SU-DHL-6 (cell line): ENCODE data around the gene UTP20.

Experiments used
- H2AFZ ChIP-seq: fragments of 200-600 bp; sonication (generic); 2 replicates; pipeline ENCODE4 v1.6.1; 2014; ENCODE audit warnings: low read depth, mild to moderate bottlenecking, moderate library complexity, mixed read lengths, antibody characterized with exemption, low read length; ENCODE audit not compliant: severe bottlenecking
- H3F3A ChIP-seq: fragments of 200-600 bp; shearing (Covaris generic); 2 replicates; pipeline ENCODE4 v1.6.0; 2016; ENCODE audit warnings: antibody characterized with exemption, mild to moderate bottlenecking; ENCODE audit not compliant: insufficient read depth
- H3K27ac ChIP-seq: fragments of 200-600 bp; sonication (generic); 2 replicates; pipeline ENCODE4 v1.5.1; 2016; ENCODE audit warnings: low read depth, mild to moderate bottlenecking, low read length, moderate library complexity, mixed read lengths
- H3K27me3 ChIP-seq: fragments of 200-600 bp; sonication (generic), shearing (Covaris generic); 2 replicates; pipeline ENCODE4 v1.6.0; 2014; ENCODE audit warnings: mild to moderate bottlenecking, low read length
- H3K36me3 ChIP-seq: fragments of 200-600 bp; sonication (generic); 2 replicates; pipeline ENCODE4 v1.6.1; 2014; ENCODE audit warnings: mild to moderate bottlenecking, low read length, mixed read lengths
- H3K4me2 ChIP-seq: fragments of 300-600, 200-600 bp; shearing (Covaris generic), sonication (generic); 2 replicates; pipeline ENCODE4 v1.6.0; 2014; ENCODE audit warnings: low read length, low read depth, mild to moderate bottlenecking; ENCODE audit not compliant: poor library complexity, severe bottlenecking
- H3K4me3 ChIP-seq: fragments of 200-600 bp; sonication (generic); 2 replicates; pipeline ENCODE4 v1.5.1; 2014; ENCODE audit warnings: antibody characterized with exemption, low read length, mild to moderate bottlenecking, mixed read lengths; ENCODE audit not compliant: insufficient read depth, poor library complexity, severe bottlenecking
- H3K79me2 ChIP-seq: fragments of 200-600 bp; sonication (generic); 2 replicates; pipeline ENCODE4 v1.6.1; 2014; ENCODE audit warnings: mild to moderate bottlenecking, low read length, moderate library complexity; ENCODE audit not compliant: insufficient read depth
- H3K9ac ChIP-seq: fragments of 200-600 bp; sonication (generic); 2 replicates; pipeline ENCODE4 v1.7.0; 2014; ENCODE audit warnings: mild to moderate bottlenecking, low read length
- H3K9me2 ChIP-seq: fragments of 200-600 bp; sonication (generic); replicated peaks from 2 replicates; pipeline ENCODE4 v1.6.1; 2014; ENCODE audit warnings: low read length; ENCODE audit not compliant: insufficient read depth
- H3K9me3 ChIP-seq: fragments of 200-600 bp; sonication (generic); 2 replicates; pipeline ENCODE4 v1.6.1; 2014; ENCODE audit warnings: low read length, mixed read lengths; ENCODE audit not compliant: insufficient read depth
- H4K20me1 ChIP-seq: fragments of 200-600 bp; sonication (generic); 2 replicates; pipeline ENCODE4 v1.6.1; 2014; ENCODE audit warnings: low read depth, mild to moderate bottlenecking, antibody characterized with exemption, low read length, moderate library complexity, mixed read lengths
- CTCF ChIP-seq: fragments of 200-600 bp; sonication (generic); IDR thresholded peaks from one replicate; pipeline ENCODE4 v1.5.1; 2017; ENCODE audit warnings: antibody characterized with exemption, mild to moderate bottlenecking, low read length, moderate library complexity; ENCODE audit not compliant: insufficient read depth, poor library complexity, severe bottlenecking
- EZH2phosphoT487 ChIP-seq: fragments of 200-600 bp; sonication (generic), shearing (Covaris generic); conservative IDR thresholded peaks from 2 replicates; pipeline ENCODE4 v1.6.1; 2018; ENCODE audit warnings: mild to moderate bottlenecking, antibody characterized with exemption, low read length, moderate library complexity, mixed read lengths

UTP20 gene

GRCh38 chr12:101424620-101425019, 144.7 kb downstream of the UTP20 start:
- Histone ChIP-seq H2AFZ (no peak overlapping the region), H3K27ac (no peak overlapping the region), H3K79me2 (no peaks in the 10 kb centered on the region), H3K4me2 (no peak overlapping the region), H3F3A (no peaks in the 10 kb centered on the region), H3K9ac (no peak overlapping the region), H3K9me2 (no peaks in the 10 kb centered on the region), H3K27me3 (no peaks in the 10 kb centered on the region), H3K9me3 (no peaks in the 10 kb centered on the region), H3K36me3 (no peaks in the 10 kb centered on the region), H4K20me1 (no peaks in the 10 kb centered on the region), H3K4me3 (no peak overlapping the region)
- no peak for TF ChIP-seq CTCF
- TF ChIP-seq EZH2phosphoT487, result no peak

- TF ChIP-seq CTCF (no peak), EZH2phosphoT487 (no peak)
- Histone ChIP-seq H3K79me2 (no peaks in the 10 kb centered on the region), H3K4me3 (no peak overlapping the region), H4K20me1 (no peaks in the 10 kb centered on the region), H3K27me3 (no peaks in the 10 kb centered on the region), H3F3A (no peaks in the 10 kb centered on the region), H3K9me3 (no peaks in the 10 kb centered on the region), H3K36me3 (no peaks in the 10 kb centered on the region), H3K9ac (no peak overlapping the region), H2AFZ (no peak overlapping the region), H3K27ac (no peak overlapping the region), H3K4me2 (no peak overlapping the region), H3K9me2 (no peaks in the 10 kb centered on the region)
Measured at GRCh38 chr12:101430456-101430855, 150.6 kb downstream of the UTP20 start.

- H3K36me3 ChIP-seq, result no peaks in the 10 kb centered on the region
- H3K27ac ChIP-seq, result no peak overlapping the region
- no peaks in the 10 kb centered on the region for H3F3A ChIP-seq
- no peaks in the 10 kb centered on the region for H3K9me2 ChIP-seq
- H3K27me3 ChIP-seq, result no peaks in the 10 kb centered on the region
- no peaks in the 10 kb centered on the region for H3K79me2 ChIP-seq
- TF ChIP-seq EZH2phosphoT487, result no peak
- no peak for TF ChIP-seq CTCF
- H4K20me1 ChIP-seq, result no peaks in the 10 kb centered on the region
- no peaks in the 10 kb centered on the region for H3K9me3 ChIP-seq
- H3K4me2 ChIP-seq, result no peak overlapping the region
- H3K4me3 ChIP-seq, result no peak overlapping the region
- H2AFZ ChIP-seq, result no peak overlapping the region
- H3K9ac ChIP-seq, result no peak overlapping the region
Measured at GRCh38 chr12:101436136-101436535, 156.2 kb downstream of the UTP20 start.
